SK-N-SH (cell line): ENCODE measurements around the gene CNGA3.

Experiments
- SMC3 ChIP-seq: IDR thresholded peaks from 2 replicates; pipeline ENCODE4 v1.6.1; 2012; ENCODE audit warnings: low read depth, low read length, improper control_type of control experiment
- TF ChIP-seq, protein P1 (sequence below): fragments of 200-600 bp; sonication (generic); IDR thresholded peaks from 2 replicates; pipeline ENCODE4 v1.6.1; 2017; ENCODE audit warnings: antibody characterized with exemption, mild to moderate bottlenecking, moderate library complexity

DNA sequence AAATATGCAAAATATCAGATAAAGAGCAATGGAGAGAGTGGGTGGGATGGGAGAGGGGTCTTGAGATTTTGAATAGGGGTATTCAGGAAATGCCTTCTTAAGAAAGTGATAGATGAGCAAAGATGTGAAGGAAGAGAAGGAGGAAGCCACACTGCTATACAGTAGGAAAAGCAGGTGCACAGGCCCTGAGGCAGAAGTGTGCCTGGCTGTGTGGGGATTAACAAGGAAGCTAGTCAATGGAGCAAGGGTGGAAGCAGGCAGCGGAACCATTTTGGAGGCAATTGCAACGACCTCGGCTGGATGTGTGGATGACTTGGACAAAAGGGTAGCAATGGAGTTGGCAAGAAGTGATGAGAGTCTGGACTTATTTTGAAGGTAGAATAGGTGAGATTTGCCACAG lies 11.0 kb upstream of the CNGA3 start:
- TF ChIP-seq SMC3: no peak
- TF ChIP-seq, protein P1, sequence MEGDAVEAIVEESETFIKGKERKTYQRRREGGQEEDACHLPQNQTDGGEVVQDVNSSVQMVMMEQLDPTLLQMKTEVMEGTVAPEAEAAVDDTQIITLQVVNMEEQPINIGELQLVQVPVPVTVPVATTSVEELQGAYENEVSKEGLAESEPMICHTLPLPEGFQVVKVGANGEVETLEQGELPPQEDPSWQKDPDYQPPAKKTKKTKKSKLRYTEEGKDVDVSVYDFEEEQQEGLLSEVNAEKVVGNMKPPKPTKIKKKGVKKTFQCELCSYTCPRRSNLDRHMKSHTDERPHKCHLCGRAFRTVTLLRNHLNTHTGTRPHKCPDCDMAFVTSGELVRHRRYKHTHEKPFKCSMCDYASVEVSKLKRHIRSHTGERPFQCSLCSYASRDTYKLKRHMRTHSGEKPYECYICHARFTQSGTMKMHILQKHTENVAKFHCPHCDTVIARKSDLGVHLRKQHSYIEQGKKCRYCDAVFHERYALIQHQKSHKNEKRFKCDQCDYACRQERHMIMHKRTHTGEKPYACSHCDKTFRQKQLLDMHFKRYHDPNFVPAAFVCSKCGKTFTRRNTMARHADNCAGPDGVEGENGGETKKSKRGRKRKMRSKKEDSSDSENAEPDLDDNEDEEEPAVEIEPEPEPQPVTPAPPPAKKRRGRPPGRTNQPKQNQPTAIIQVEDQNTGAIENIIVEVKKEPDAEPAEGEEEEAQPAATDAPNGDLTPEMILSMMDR: no peak
